GM19099 (cell line): ENCODE results near the gene GLB1L3.

Experiments
- POLR2A ChIP-seq: IDR thresholded peaks from 3 replicates; pipeline ENCODE4 v1.6.1; 2011; ENCODE audit warnings: low read depth; ENCODE audit not compliant: insufficient read length; ENCODE audit errors: extremely low read depth

Gene GLB1L3

DNA sequence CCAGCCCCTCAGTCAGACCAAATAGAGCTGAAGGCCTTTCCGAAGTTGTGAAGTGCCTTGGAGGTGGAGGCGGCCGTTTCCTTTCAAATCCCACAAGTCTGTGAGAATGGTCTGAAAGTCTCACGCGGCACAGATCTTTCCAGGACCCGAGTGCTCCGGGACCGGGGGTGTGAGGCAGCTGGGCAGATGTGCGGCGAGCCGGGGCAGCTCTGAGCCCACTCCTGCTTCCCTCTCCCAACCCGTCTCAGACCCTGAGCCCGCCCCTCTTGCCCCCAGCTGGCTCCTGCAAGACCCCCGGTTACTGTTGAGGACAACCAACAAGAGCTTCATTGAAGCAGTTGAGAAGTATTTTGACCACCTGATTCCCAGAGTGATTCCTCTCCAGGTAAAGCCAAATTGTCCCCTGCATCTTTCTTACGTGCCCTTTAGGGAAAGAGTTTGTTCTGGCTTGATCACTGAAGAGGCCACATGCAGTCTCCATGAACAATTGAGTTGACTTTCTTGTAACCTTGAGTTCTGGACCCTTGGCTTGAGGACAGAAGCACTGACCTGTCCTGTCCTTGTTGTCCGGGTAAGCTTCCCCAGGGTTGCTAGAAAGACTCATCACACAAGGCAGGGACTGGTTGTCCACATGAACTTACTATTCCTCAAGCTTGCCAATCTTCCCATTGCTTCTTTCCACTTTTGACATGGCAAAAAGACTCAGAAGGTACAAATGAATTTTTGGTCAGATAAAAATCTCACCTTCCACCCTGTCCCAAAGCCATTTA is 7.5 kb downstream of the GLB1L3 start:
- TF ChIP-seq POLR2A, result no peak

DNA sequence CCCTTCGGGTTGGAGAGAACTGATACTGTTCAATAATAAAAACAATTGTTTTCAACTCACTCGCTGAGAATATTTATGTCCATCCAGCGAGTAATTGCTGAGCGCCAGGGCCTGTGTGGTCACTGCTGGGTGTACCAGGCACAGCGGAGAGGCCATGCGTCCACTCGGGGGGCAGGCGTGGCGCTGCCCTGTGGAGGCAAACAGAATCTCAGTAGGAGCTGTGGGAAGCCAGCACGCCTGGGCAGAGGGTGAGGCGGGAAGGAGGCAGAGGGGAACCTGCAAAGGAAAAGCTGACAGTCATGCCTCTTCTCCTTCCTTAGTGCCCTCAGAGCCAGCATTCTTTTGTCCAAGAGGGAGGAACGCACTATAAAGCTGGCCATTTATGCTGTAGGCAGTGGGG is 11.4 kb downstream of the GLB1L3 start:
- TF ChIP-seq POLR2A, result no peak

DNA sequence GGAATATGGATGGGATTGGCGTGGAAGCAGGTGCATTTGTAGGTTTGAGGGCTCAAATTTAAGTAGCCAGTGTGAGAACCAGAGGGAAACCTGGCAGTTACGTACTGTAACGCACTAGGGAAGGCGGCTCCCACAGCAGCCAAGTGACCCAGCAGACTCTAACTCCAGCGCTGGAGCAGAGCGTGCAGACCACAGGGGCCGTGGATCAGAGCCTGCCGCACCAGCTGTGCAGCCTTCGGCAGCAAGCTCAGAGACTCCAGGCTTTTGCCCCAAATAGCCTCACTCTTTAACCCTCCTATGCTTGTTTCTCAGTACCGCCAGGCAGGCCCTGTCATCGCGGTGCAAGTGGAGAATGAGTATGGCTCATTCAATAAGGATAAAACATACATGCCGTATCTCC is 12.3 kb downstream of the GLB1L3 start:
- no peak for TF ChIP-seq POLR2A

DNA sequence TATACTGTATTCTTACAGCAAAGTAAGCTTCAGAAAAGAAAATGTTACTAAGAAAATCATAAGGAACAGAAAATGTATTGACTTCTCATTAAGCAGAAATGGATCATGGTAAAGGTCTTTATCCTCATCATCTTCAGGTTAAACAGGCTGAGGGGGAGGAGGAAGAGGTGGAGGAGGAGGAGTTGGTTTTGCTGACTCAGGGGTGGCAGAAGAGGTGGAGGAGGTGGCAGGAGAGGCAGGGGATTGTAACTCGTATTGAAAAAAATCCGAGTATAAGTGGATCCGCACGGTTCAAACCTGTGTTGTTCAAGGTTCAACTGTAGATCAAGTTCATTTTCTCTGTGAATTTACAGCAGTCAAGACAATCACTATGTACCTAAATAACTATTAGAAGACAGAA is 13.0 kb downstream of the GLB1L3 start:
- TF ChIP-seq POLR2A, result no peak

DNA sequence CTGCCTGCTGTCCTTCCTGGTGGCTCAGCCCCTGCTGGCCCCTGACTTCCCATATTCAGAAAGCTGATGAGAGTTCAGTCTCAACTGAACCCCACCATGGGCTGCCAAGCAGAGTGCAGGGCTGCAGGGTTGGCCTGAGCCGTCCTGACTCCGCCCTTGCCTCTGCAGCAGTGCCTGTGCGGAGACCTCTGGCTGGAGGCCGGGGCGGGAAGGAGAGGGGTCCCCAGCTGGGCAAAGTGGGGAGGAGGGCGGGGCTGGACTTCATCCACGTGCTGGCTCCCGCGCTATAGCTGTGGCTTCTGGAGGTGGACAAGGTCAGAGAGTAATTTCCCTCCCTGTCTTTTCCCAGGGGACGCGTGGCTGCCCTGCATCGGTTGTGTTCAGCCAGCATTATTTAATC is 13.6 kb downstream of the GLB1L3 start:
- TF ChIP-seq POLR2A, result no peak

DNA sequence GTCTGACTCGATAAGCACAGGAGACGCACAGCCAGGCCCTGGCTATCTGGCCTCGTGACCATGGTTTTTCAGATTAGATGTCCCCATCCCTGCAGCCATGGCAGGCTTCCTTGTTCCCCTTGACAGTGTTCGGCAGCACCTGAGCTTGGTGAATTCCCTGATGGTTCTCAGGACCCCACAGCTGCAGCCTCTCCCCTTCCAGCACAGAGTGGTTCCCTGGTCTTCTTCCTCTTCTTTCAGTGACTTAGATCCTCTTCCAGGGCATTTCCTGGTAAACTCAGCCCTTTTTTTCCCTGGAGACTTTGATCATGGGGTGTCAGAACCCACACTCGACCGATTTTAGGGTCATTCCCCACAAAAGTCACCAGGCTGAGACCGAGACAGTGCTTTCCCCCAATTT is 14.5 kb downstream of the GLB1L3 start:
- no peak for TF ChIP-seq POLR2A

DNA sequence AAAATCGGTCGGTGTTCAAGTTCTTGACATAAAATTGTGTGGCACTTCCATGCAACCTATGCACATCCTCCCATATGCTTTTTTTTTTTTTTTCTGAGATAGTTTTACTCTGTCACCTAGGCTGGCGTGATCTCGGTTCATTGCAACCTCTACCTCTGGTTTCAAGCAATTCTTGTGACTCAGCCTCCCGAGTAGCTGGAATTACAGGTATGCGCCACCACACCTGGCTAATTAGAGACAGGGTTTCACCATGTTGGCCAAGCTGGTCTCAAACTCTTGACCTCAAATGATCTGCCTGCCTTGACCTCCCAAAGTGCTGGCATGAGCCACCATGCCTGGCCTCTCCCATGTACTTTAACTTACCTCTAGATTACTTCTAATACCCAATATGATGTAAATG is 15.0 kb downstream of the GLB1L3 start:
- no peak for TF ChIP-seq POLR2A

DNA sequence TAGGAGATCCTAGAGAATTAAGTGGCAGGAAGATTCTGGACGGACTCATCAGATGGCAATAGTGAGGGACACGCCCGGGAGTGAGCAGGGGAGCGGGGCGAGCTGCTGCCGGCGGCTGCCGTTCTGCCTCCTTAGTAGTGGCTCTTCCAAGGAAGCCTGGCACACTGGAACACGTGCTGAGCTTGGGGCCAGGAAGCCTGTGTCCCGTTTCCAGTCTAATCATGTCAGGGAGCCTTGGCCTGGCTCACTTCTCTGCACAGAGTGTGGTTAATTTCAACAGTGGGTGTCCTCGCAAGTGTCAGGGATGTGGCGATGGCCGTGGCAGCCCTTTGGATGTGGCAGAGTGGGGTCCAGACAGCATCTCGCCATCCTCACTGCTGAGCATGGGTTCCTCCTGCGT is 16.5 kb downstream of the GLB1L3 start:
- no peak for TF ChIP-seq POLR2A

DNA sequence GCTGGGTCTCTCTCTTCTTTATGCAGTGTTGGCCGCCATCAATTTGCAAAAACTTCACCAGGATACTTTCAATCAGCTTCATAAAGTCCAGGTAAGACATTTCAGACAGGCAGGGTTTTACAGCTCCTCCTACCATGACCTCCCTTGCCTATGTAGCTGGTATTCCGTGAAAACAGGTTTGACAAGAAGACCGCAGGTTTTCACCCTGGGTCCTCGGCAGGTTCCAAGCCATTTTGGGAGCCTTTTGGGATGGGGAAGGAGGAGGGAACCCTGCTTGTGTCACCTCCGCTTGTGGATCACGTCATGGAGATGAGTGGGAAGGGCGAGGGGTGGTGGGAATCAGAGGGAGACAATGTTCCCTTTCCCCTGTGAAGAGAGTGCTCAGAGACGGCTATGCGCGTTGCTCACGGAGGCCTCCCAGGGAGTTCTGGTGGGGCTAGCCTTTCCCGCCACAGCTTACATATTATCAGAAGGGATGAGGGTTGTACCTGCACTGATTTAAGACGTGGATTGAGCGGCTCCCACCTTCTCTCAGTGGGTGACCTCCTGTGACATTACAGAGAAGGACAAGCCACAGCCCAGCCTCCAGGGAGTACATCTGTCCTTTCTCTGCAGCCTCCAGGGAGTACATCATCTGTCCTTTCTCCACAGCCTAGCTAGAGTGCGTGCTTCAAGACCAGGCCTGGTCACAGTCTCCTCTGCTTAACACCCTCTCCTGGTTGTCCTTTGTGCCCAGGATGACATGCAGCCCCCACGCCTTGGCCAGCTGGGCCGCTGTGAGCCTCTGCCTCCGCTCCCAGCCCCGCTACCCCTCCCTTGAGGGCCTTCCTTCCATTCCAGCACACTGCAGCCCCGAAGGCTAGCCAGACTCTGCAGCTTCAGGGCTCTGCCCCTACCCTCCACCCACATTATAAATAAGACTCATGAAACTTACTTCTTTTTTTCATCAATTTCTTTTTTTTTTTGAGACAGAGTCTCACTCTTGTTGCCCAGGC is 17.2 kb downstream of the GLB1L3 start:
- TF ChIP-seq POLR2A, result no peak

DNA sequence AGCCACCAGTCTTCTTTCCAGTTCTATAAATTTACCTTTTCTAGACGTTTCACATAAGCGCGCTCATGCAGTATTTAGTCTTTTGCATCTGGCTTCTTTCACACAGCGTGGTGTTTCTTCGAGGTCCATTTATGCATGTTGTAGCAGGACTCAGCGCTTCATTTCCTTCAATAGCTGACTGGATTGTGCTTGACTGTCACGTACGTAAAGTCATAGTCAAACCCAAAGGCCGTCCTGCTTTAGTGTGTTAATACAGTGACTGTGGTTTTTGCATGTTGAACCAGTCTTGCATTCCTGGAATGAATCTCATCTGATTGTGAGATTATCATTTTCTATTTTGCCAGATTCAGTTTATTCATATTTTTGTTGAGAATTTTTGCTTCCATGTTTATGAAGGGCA is 18.5 kb downstream of the GLB1L3 start:
- TF ChIP-seq POLR2A, result no peak

DNA sequence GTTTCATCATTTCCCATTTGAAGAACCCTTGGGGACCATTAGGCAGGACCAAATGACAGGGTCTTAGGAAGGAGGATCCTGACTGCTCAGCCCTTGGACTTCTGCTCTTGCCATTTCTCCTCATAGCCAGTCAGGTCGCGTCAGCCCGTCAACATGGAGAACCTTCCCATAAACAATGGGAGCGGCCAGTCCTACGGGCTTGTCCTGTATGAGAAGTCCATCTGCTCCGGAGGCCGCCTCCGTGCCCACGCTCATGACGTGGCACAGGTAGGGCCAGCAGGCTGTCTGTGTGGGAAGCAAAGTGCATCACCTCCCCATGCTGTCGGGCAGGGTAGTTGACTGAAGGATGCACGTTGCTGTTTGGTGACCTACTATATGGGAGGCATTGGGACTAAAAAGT is 36.0 kb downstream of the GLB1L3 start:
- no peak for TF ChIP-seq POLR2A

DNA sequence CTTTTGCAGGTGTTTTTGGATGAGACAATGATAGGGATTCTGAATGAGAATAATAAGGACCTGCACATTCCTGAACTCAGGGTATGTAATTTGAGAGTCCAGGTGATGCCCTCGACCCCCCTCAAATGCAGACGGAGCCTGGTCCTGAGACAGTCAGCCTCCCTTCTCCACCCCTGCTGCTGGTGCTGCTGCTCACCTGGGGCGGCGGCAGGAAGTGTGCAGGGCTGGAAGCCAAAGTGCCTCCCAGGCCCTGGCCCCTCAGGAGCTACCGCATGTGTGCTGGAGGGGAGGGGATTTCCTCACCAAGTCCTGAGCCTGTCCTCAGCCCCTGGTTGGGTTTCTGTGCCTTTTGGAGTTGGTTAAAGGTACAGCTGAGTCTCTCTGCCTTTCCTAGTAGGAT is 36.6 kb downstream of the GLB1L3 start:
- TF ChIP-seq POLR2A, result no peak

DNA sequence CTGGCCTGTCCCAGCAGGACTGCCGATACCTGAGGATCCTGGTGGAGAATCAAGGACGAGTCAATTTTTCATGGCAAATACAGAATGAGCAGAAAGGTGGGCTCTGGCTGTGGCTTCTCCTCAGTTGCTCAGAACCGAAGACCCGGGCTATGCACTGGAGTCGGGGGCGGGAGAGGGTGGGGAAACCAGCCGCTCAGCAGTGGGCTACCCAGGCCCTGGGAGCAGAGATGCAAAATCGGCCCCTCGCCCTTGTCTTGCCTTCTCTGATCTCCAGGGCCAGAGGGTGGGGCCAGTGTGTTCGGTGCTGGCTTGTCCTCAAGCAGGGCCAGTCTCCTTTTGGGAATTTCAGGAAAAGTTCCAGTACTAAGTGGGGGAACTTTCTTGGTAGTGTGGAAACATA is 37.2 kb downstream of the GLB1L3 start:
- TF ChIP-seq POLR2A, result no peak

DNA sequence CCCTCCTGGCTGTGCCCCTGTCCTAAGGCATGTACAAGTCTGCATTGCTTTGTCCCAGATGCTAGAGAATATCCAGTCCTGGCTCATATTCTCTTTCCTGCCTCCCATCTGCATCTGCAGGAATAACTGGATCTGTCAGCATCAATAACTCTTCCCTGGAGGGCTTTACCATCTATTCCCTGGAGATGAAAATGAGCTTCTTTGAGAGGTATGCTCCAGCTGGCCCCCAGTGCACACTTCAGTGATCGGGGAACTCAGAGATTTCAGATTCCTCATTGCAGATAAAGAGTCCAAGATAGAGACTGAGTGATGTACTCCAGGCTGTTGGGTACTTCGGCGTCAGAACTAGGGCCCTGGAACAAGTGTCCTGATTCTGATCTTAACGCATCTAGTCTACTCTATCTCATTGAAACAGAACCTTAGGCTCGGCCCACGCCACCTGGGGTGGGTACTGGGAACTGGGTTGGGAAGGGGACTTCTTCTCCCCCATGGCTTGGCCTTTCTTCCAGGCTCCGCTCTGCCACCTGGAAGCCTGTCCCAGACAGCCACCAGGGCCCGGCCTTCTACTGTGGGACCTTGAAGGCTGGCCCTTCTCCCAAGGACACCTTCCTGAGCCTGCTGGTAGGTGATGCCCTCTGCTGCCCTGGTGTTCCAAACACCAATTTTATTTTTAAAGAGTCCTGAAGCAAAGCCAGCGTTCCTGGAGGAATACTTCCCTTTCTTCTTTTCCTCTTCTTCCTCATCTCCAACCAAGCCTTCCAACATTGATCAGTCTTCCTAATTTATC is 37.8 kb downstream of the GLB1L3 start:
- TF ChIP-seq POLR2A, result no peak

DNA sequence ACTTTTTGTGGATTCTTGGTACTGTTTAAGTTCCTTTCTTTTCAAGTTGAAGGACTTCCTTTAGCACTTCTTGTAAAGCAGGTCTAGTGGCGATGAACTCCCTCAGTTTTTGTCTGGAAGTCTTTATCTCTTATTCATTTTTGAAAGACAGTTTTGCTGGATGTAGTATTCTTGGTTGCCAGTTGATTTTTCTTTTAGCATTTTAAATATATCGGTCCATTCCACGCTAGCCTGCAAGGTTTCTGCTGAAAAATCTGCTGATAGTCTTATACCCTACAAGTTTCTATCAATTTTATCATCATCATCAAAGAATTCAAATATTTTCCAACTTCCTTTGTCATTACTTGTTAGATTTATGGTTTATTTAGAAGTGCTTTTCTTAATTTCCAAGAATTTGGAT is 40.9 kb downstream of the GLB1L3 start:
- TF ChIP-seq POLR2A, result no peak
